ENCODE measurements around the gene PTCD1.

Gene PTCD1

GRCh38 chr7:99404235-99404976, 34.2 kb downstream of the PTCD1 start:
- Histone ChIP-seq H3K4me1 (ENCODE audit: control extremely low read depth in 1 of 4, control insufficient read depth in 4 of 4, insufficient read depth in 4 of 4, low read length in 3 of 4) (peaks cover 13 to 24% (median 22%) of the 10 kb centered on the region in 4 experiments), H3K4me3 (ENCODE audit: control insufficient read depth in 1 of 7, extremely low read depth in 1 of 7, insufficient read depth in 4 of 7, low read depth in 2 of 7, low read length in 6 of 7) (no peak overlapping the region), H3K27me3 (replicated peaks in 2 of 5; ENCODE audit: control insufficient read depth in 4 of 5, insufficient read depth in 5 of 5, low read length in 4 of 5) (no peaks in the 10 kb centered on the region), H3K36me3 (ENCODE audit: control insufficient read depth in 4 of 4, insufficient read depth in 4 of 4, low read length in 3 of 4) (peaks cover 12 to 48% (median 33%) of the 10 kb centered on the region in 4 experiments), H3K9me3 (ENCODE audit: control extremely low read depth in 1 of 5, control insufficient read depth in 4 of 5, insufficient read depth in 2 of 5, low read depth in 1 of 5, low read length in 4 of 5) (no peaks in the 10 kb centered on the region), H3K27ac (ENCODE audit: insufficient read depth in 1 of 2, low read depth in 1 of 2, low read length in 2 of 2, poor library complexity in 1 of 2, severe bottlenecking in 2 of 2) (no peak overlapping the region)
- DNase-seq = no peak
- 94% methylated on average over 17 of the region's 18 CpGs for WGBS (ENCODE audit: insufficient coverage)
- ChIA-PET POLR2A (no interaction called here), CTCF (interaction anchor here (1.0 to 1.5 kb wide), 2 partner anchors 17 to 40 kb away, joined by 4 read pairs; no protein-coding TSS in a partner anchor)

GRCh38 chr7:99403764-99404163, 34.8 kb downstream of the PTCD1 start:
- Histone ChIP-seq H3K4me1 (ENCODE audit: control extremely low read depth in 1 of 4, control insufficient read depth in 4 of 4, insufficient read depth in 4 of 4, low read length in 3 of 4) (peaks cover 13 to 22% (median 20%) of the 10 kb centered on the region in 4 experiments), H3K4me3 (ENCODE audit: control insufficient read depth in 1 of 7, extremely low read depth in 1 of 7, insufficient read depth in 4 of 7, low read depth in 2 of 7, low read length in 6 of 7) (no peak overlapping the region), H3K36me3 (ENCODE audit: control insufficient read depth in 4 of 4, insufficient read depth in 4 of 4, low read length in 3 of 4) (peaks cover 12 to 54% (median 36%) of the 10 kb centered on the region in 4 experiments), H3K27me3 (replicated peaks in 2 of 5; ENCODE audit: control insufficient read depth in 4 of 5, insufficient read depth in 5 of 5, low read length in 4 of 5) (no peaks in the 10 kb centered on the region), H3K27ac (ENCODE audit: insufficient read depth in 1 of 2, low read depth in 1 of 2, low read length in 2 of 2, poor library complexity in 1 of 2, severe bottlenecking in 2 of 2) (no peak overlapping the region), H3K9me3 (ENCODE audit: control extremely low read depth in 1 of 5, control insufficient read depth in 4 of 5, insufficient read depth in 2 of 5, low read depth in 1 of 5, low read length in 4 of 5) (no peaks in the 10 kb centered on the region)
- no peak for DNase-seq
- CTCF ChIA-PET = interaction anchor here (1.0 to 1.5 kb wide), 2 partner anchors 17 to 39 kb away, joined by 4 read pairs; no protein-coding TSS in a partner anchor
- WGBS (ENCODE audit: insufficient coverage) = 97% methylated on average over 5 of the region's 5 CpGs
- POLR2A ChIA-PET = no interaction called here

- H3K9me3 ChIP-seq (ENCODE audit: control extremely low read depth in 1 of 5, control insufficient read depth in 4 of 5, insufficient read depth in 2 of 5, low read depth in 1 of 5, low read length in 4 of 5) = no peaks in the 10 kb centered on the region
- peaks cover 13 to 19% (median 17%) of the 10 kb centered on the region in 4 experiments for H3K4me1 ChIP-seq (ENCODE audit: control extremely low read depth in 1 of 4, control insufficient read depth in 4 of 4, insufficient read depth in 4 of 4, low read length in 3 of 4)
- POLR2A ChIA-PET = no interaction called here
- DNase-seq = no peak
- CTCF ChIA-PET = no interaction called here
- no peaks in the 10 kb centered on the region for H3K27me3 ChIP-seq (replicated peaks in 2 of 5; ENCODE audit: control insufficient read depth in 4 of 5, insufficient read depth in 5 of 5, low read length in 4 of 5)
- 83% methylated on average over 2 of the region's 3 CpGs for WGBS (ENCODE audit: insufficient coverage)
- no peak overlapping the region for H3K27ac ChIP-seq (ENCODE audit: insufficient read depth in 1 of 2, low read depth in 1 of 2, low read length in 2 of 2, poor library complexity in 1 of 2, severe bottlenecking in 2 of 2)
- H3K4me3 ChIP-seq (ENCODE audit: control insufficient read depth in 1 of 7, extremely low read depth in 1 of 7, insufficient read depth in 4 of 7, low read depth in 2 of 7, low read length in 6 of 7) = no peak overlapping the region
- peaks cover 15 to 62% (median 44%) of the 10 kb centered on the region in 4 experiments for H3K36me3 ChIP-seq (ENCODE audit: control insufficient read depth in 4 of 4, insufficient read depth in 4 of 4, low read length in 3 of 4)
Measured at GRCh38 chr7:99402854-99403253, 35.7 kb downstream of the PTCD1 start.

GRCh38 chr7:99399597-99399996, 39.0 kb downstream of the PTCD1 start:
- H3K9me3 ChIP-seq (ENCODE audit: control extremely low read depth in 1 of 5, control insufficient read depth in 4 of 5, insufficient read depth in 2 of 5, low read depth in 1 of 5, low read length in 4 of 5) = no peaks in the 10 kb centered on the region
- H3K4me3 ChIP-seq (ENCODE audit: control insufficient read depth in 1 of 7, extremely low read depth in 1 of 7, insufficient read depth in 4 of 7, low read depth in 2 of 7, low read length in 6 of 7) = no peak overlapping the region
- no peaks in the 10 kb centered on the region for H3K27me3 ChIP-seq (replicated peaks in 2 of 5; ENCODE audit: control insufficient read depth in 4 of 5, insufficient read depth in 5 of 5, low read length in 4 of 5)
- WGBS (ENCODE audit: insufficient coverage) = 95% methylated on average over 3 of the region's 6 CpGs
- H3K36me3 ChIP-seq (ENCODE audit: control insufficient read depth in 4 of 4, insufficient read depth in 4 of 4, low read length in 3 of 4) = peaks cover 19 to 87% (median 67%) of the 10 kb centered on the region in 4 experiments
- H3K4me1 ChIP-seq (ENCODE audit: control extremely low read depth in 1 of 4, control insufficient read depth in 4 of 4, insufficient read depth in 4 of 4, low read length in 3 of 4) = no peaks in the 10 kb centered on the region
- ChIA-PET CTCF (interaction anchor here (1.2 to 3.6 kb wide), 3 partner anchors 8 to 34 kb away, joined by 3 to 18 read pairs (median 6); no protein-coding TSS in a partner anchor), POLR2A (no interaction called here)
- no peak overlapping the region for H3K27ac ChIP-seq (ENCODE audit: insufficient read depth in 1 of 2, low read depth in 1 of 2, low read length in 2 of 2, poor library complexity in 1 of 2, severe bottlenecking in 2 of 2)
- no peak for DNase-seq

- Histone ChIP-seq H3K27me3 (replicated peaks in 2 of 5; ENCODE audit: control insufficient read depth in 4 of 5, insufficient read depth in 5 of 5, low read length in 4 of 5) (no peaks in the 10 kb centered on the region), H3K4me1 (ENCODE audit: control extremely low read depth in 1 of 4, control insufficient read depth in 4 of 4, insufficient read depth in 4 of 4, low read length in 3 of 4) (no peaks in the 10 kb centered on the region), H3K9me3 (ENCODE audit: control extremely low read depth in 1 of 5, control insufficient read depth in 4 of 5, insufficient read depth in 2 of 5, low read depth in 1 of 5, low read length in 4 of 5) (no peaks in the 10 kb centered on the region), H3K27ac (ENCODE audit: insufficient read depth in 1 of 2, low read depth in 1 of 2, low read length in 2 of 2, poor library complexity in 1 of 2, severe bottlenecking in 2 of 2) (no peak overlapping the region), H3K36me3 (ENCODE audit: control insufficient read depth in 4 of 4, insufficient read depth in 4 of 4, low read length in 3 of 4) (peaks cover 17 to 87% (median 66%) of the 10 kb centered on the region in 4 experiments), H3K4me3 (ENCODE audit: control insufficient read depth in 1 of 7, extremely low read depth in 1 of 7, insufficient read depth in 4 of 7, low read depth in 2 of 7, low read length in 6 of 7) (no peak overlapping the region)
- POLR2A ChIA-PET = interaction anchor here (1.0 kb wide), 1 partner anchor 8 kb away, joined by 4 read pairs; no protein-coding TSS in a partner anchor
- CTCF ChIA-PET = interaction anchor here (1.2 to 3.6 kb wide), 3 partner anchors 8 to 33 kb away, joined by 3 to 18 read pairs (median 6); no protein-coding TSS in a partner anchor
- no peak for DNase-seq
- 92% methylated on average over 5 of the region's 5 CpGs for WGBS (ENCODE audit: insufficient coverage)
Measured at GRCh38 chr7:99398891-99399445, 39.6 kb downstream of the PTCD1 start.

- H3K4me1 ChIP-seq (ENCODE audit: control extremely low read depth in 1 of 4, control insufficient read depth in 4 of 4, insufficient read depth in 4 of 4, low read length in 3 of 4) = peaks cover 0 to 13% (median 5%) of the 10 kb centered on the region in 4 experiments
- CTCF ChIA-PET = interaction anchor here (1.0 kb wide), 1 partner anchor 18 kb away, joined by 3 read pairs; no protein-coding TSS in a partner anchor
- no peaks in the 10 kb centered on the region for H3K9me3 ChIP-seq (ENCODE audit: control extremely low read depth in 1 of 5, control insufficient read depth in 4 of 5, insufficient read depth in 2 of 5, low read depth in 1 of 5, low read length in 4 of 5)
- 96% methylated on average over 14 of the region's 18 CpGs for WGBS (ENCODE audit: insufficient coverage)
- no peak overlapping the region for H3K27ac ChIP-seq (ENCODE audit: insufficient read depth in 1 of 2, low read depth in 1 of 2, low read length in 2 of 2, poor library complexity in 1 of 2, severe bottlenecking in 2 of 2)
- POLR2A ChIA-PET = interaction anchor here (0.6 kb wide), 1 partner anchor 39 kb away, joined by 3 read pairs; no protein-coding TSS in a partner anchor
- no peaks in the 10 kb centered on the region for H3K27me3 ChIP-seq (replicated peaks in 2 of 5; ENCODE audit: control insufficient read depth in 4 of 5, insufficient read depth in 5 of 5, low read length in 4 of 5)
- no peak for DNase-seq
- H3K36me3 ChIP-seq (ENCODE audit: control insufficient read depth in 4 of 4, insufficient read depth in 4 of 4, low read length in 3 of 4) = peaks cover 14 to 86% (median 65%) of the 10 kb centered on the region in 4 experiments
- H3K4me3 ChIP-seq (ENCODE audit: control insufficient read depth in 1 of 7, extremely low read depth in 1 of 7, insufficient read depth in 4 of 7, low read depth in 2 of 7, low read length in 6 of 7) = no peak overlapping the region
Measured at GRCh38 chr7:99397297-99397983, 41.2 kb downstream of the PTCD1 start.
